Measurements from ENCODE around the gene LAMA5. TPM values are rescaled to one million over a fixed set of nuclear protein-coding genes. Genes with fewer than 3 reads are reported as not detected.

Gene LAMA5
- total and polyA plus RNA-seq, 2 experiments from 2014 or later, result 162 to 168 TPM

GRCh38 chr20:62292108-62292507 is 75.0 kb downstream of the LAMA5 start:
- TF ChIP-seq, protein P1, sequence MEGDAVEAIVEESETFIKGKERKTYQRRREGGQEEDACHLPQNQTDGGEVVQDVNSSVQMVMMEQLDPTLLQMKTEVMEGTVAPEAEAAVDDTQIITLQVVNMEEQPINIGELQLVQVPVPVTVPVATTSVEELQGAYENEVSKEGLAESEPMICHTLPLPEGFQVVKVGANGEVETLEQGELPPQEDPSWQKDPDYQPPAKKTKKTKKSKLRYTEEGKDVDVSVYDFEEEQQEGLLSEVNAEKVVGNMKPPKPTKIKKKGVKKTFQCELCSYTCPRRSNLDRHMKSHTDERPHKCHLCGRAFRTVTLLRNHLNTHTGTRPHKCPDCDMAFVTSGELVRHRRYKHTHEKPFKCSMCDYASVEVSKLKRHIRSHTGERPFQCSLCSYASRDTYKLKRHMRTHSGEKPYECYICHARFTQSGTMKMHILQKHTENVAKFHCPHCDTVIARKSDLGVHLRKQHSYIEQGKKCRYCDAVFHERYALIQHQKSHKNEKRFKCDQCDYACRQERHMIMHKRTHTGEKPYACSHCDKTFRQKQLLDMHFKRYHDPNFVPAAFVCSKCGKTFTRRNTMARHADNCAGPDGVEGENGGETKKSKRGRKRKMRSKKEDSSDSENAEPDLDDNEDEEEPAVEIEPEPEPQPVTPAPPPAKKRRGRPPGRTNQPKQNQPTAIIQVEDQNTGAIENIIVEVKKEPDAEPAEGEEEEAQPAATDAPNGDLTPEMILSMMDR (IDR thresholded peaks at IDR 0.05; ENCODE audit: low read depth, low read length), result no peak

GRCh38 chr20:62291251-62292066 is 75.7 kb downstream of the LAMA5 start:
- no peaks in the 10 kb centered on the region for H3K4me1 ChIP-seq (ENCODE audit: low read depth)
- TF ChIP-seq, protein P1 (IDR thresholded peaks at IDR 0.05; ENCODE audit: low read depth, low read length), result no peak
- DNase-seq (ENCODE audit: low read depth in 1 of 2, low spot score in 1 of 2), result no peak
- H3K4me3 ChIP-seq, result no peak overlapping the region
- H3K9me3 ChIP-seq (ENCODE audit: low read depth), result no peaks in the 10 kb centered on the region
- no peaks in the 10 kb centered on the region for H3K27me3 ChIP-seq
- H3K36me3 ChIP-seq, result peaks cover 36% of the 10 kb centered on the region
- no peak overlapping the region for H3K27ac ChIP-seq

More at GRCh38 chr20:62292108-62292507, 75.0 kb downstream of the LAMA5 start:
- no peak for DNase-seq (ENCODE audit: low read depth in 1 of 2, low spot score in 1 of 2)
- Histone ChIP-seq H3K36me3 (peaks cover 33% of the 10 kb centered on the region), H3K27ac (no peak overlapping the region), H3K4me3 (no peak overlapping the region), H3K4me1 (ENCODE audit: low read depth) (no peaks in the 10 kb centered on the region), H3K9me3 (ENCODE audit: low read depth) (no peaks in the 10 kb centered on the region), H3K27me3 (no peaks in the 10 kb centered on the region)

DNA sequence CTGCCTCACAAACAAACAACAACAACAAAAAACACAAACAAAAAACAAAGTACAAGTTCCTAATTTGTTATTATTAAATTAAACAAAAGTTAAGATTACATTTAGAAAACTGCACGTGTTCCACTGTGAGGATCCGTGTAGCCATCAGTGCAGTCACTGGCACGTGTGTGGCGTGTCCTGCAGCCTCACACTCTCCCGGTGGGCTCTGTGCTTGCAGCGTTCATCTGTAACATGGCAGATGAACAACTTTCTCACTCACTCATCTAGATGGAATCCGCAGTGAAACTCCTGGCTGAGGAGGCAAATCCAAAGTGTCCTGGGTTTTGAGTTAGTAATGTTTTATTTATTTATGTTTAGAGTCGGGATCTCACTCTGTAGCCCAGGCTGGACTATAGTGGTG is 77.2 kb downstream of the LAMA5 start:
- Histone ChIP-seq H3K27ac (no peak overlapping the region), H3K9me3 (ENCODE audit: low read depth) (no peaks in the 10 kb centered on the region), H3K27me3 (no peaks in the 10 kb centered on the region), H3K4me3 (no peak overlapping the region), H3K36me3 (peaks cover 30% of the 10 kb centered on the region), H3K4me1 (ENCODE audit: low read depth) (no peaks in the 10 kb centered on the region)
- DNase-seq (ENCODE audit: low read depth in 1 of 2, low spot score in 1 of 2), result no peak
- TF ChIP-seq, protein P1 (IDR thresholded peaks at IDR 0.05; ENCODE audit: low read depth, low read length), result no peak

GRCh38 chr20:62289131-62289530 is 78.0 kb downstream of the LAMA5 start:
- H3K27me3 ChIP-seq, result no peaks in the 10 kb centered on the region
- no peak overlapping the region for H3K27ac ChIP-seq
- H3K9me3 ChIP-seq (ENCODE audit: low read depth), result no peaks in the 10 kb centered on the region
- TF ChIP-seq, protein P1 (IDR thresholded peaks at IDR 0.05; ENCODE audit: low read depth, low read length), result no peak
- no peak for DNase-seq (ENCODE audit: low read depth in 1 of 2, low spot score in 1 of 2)
- peaks cover 25% of the 10 kb centered on the region for H3K36me3 ChIP-seq
- no peaks in the 10 kb centered on the region for H3K4me1 ChIP-seq (ENCODE audit: low read depth)
- H3K4me3 ChIP-seq, result no peak overlapping the region

DNA sequence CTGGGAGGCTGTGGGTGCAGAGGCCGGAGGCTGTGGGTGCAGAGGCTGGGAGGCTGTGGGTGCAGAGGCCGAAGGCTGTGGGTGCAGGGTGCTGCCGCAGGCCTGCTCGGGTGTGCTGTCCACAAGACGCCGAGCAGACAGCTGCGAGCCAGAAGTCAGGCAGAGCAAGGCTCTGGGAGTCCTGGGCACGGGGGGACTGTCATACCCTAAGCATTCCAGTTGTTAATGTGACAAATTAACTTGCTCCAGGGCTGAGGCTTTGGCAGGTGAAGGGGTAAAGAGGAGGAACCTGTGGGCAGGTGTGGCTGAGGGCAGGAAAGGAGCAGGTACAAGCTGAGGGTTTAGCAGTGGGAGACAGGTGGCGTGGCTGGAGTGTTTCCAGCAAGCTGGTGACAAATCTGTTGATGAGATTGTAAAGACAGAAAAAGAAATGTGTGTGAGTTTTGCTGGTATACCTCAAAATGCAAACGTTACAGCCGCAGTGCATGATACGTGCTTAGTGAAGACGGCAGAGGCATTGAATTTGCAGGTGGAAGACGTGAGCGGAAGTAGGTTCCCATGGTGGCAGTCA is 78.5 kb downstream of the LAMA5 start:
- TF ChIP-seq, protein P1 (IDR thresholded peaks at IDR 0.05; ENCODE audit: low read depth, low read length), result no peak
- H3K36me3 ChIP-seq, result peaks cover 26% of the 10 kb centered on the region

More for the DNA sequence above, 78.5 kb downstream of the LAMA5 start:
- H3K9me3 ChIP-seq (ENCODE audit: low read depth), result no peaks in the 10 kb centered on the region
- no peak for DNase-seq (ENCODE audit: low read depth in 1 of 2, low spot score in 1 of 2)
- H3K4me3 ChIP-seq, result no peak overlapping the region
- peaks cover 2% of the 10 kb centered on the region for H3K4me1 ChIP-seq (ENCODE audit: low read depth)
- H3K27me3 ChIP-seq, result no peaks in the 10 kb centered on the region
- H3K27ac ChIP-seq, result no peak overlapping the region
